ENCODE measurements around the gene HEATR5A.
"Not testable (repeated sequence)": the region's sequence is repeated elsewhere in the genome, so short reads cannot be mapped to it uniquely, and the experiment has no call there.

The HEATR5A gene

GRCh38 chr14:31283153-31283552, 137.2 kb downstream of the HEATR5A start:
- no peak for DNase-seq (ENCODE audit: low read depth)

DNA sequence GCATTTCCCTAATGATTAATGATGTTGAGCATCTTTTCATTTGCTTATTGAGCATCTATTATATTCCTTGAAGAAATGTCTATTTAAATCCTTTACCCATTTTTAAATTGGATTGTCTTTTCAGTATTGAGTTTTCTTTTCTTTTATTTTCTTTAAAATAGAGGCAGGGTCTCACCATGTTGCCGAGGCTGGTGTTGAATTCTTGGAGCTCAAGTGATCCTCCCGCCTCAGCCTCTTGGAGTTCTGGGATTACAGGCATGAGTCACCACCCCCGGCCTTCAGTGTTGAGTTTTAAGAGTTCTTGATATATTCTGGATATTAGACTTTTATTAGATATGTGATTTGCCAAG, 139.5 kb downstream of the HEATR5A start:
- DNase-seq (ENCODE audit: low read depth), result no peak

- no peak for DNase-seq (ENCODE audit: low read depth)
Measured at GRCh38 chr14:31280132-31280870, 140.0 kb downstream of the HEATR5A start.

DNA sequence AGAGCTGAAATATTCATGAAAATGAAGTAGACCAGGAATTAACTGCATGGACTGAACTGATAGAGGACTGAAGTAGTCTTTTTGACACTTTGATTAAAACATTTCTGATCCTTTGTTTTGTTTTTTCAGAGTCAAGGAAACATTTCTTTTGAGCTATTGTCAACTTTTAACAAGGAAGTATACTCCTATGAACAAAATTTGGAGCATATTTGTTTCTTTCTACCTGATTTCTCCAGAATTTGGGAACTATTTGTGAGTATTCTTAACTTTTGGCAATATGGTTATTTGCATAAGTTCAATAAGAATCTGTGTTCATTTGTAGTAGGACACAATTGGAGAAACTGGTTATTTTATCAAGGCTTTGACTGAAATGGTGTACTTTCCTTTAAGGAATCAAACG, 141.5 kb downstream of the HEATR5A start:
- no peak for DNase-seq (ENCODE audit: low read depth)

GRCh38 chr14:31277085-31277484, 143.3 kb downstream of the HEATR5A start:
- DNase-seq (ENCODE audit: low read depth), result no peak

DNA sequence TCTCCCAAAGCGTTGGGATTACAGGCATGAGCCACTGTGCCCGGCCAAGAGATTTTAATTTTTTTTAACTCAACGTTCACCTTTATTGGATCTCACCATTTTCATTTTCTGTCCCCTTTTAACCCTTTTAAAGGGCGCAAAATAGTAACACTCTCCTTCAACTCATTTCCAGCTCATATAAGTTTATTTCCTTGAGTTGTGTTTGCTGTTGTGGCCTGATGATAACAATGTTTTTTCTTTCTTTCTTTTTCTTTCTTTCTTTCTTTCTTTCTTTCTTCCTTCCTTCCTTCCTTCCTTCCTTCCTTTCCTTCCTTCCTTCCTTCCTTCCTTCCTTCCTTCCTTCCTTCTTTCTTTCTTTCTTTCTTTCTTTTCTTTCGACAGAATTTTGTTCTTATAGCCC, 143.9 kb downstream of the HEATR5A start:
- not testable (repeated sequence) for DNase-seq (ENCODE audit: low read depth)

DNA sequence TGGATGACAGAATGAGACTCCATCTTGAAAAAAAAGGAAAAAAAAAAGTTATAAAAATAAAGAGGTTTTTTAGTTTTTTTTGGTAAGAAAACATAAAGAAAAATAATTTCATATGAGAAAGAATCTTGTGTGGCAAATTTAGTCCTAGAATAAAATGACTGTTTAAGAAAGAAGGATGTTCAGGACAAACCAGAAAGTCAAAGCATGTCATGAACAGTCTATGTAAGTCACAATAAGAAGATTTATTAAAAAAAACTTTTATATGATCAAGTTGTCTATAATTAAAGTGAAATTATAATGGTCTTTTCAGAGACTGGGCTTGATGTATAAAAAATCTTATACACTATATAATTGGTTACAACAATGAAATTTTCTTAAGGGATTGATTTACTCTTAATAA, 144.6 kb downstream of the HEATR5A start:
- DNase-seq (ENCODE audit: low read depth), result no peak

DNA sequence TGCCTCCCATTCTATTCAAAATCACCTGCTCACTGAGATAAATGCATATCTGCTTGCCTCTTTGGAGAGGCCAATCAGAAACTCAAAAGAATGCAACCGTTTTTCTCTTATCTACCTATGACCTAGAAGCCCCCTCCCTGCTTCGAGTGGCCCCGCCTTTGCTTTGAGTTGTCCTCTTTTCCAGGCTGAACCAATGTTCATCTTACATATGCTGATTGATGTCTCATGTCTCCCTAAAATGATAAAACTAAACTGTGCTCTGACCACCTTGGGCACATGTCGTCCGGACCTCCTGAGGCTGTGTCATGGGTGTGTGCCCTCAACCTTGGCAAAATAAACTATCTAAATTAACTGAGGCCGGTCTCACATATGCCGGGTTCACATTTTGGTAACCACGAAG, 148.7 kb downstream of the HEATR5A start:
- DNase-seq (ENCODE audit: low read depth), result no peak

GRCh38 chr14:31270196-31270772, 150.1 kb downstream of the HEATR5A start:
- DNase-seq (ENCODE audit: low read depth), result no peak

- no peak for DNase-seq (ENCODE audit: low read depth)
Measured at GRCh38 chr14:31269634-31270195, 150.6 kb downstream of the HEATR5A start.

DNA sequence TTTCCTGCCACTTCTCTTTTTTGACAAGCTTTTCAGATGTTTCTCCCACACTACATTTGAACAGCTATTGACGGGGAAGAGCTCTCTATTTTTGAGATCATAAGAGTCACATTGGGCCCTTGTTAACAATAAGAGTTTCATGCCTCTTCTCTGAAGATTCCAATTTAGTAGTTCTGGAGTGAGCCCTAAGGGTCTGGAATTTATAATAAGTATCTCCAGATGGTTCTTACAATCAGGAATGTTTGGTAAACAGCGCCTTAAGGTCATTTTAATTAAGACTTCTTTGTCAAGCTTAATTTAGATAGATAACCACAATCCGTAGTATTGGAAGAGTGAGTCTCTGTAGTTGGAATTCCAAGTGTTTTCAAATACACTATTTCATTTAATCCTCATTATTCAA, 152.1 kb downstream of the HEATR5A start:
- DNase-seq (ENCODE audit: low read depth), result no peak

GRCh38 chr14:31266437-31267331, 153.7 kb downstream of the HEATR5A start:
- no peak for DNase-seq (ENCODE audit: low read depth)

DNA sequence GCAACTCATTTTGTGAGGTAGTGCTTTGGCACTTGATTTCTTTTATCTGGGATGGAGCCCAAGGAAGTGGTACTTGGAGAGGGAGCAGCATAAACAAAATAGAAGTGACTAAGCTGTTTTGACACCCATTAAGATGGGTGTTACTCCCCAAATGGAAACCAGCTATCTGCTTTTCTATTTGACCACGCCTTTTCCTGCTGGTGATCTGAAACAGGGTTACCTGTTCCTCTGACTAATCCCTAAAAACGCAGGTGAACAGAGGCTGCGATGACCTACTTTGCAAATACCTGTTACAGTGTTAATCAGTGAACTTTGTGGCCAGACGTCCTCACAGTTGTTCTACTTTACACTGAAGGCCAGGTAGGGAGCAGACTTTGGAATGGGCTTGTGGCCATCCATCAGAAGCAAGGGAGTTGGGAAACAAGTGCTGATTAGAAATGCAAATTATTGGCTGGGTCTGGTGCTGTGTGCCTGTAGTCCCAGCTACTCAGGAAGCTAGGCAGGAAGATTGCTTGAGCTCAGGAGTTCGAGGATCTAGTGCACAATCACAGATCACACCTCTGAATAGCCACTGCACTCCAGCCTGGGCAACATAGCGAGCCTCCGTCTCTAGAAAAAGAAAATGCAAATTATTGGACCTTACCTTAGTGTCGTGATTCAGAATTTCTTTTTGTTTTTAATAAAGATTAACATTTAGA, 154.5 kb downstream of the HEATR5A start:
- no peak for DNase-seq (ENCODE audit: low read depth)

- no peak for DNase-seq (ENCODE audit: low read depth)
Measured at GRCh38 chr14:31263485-31264133, 156.7 kb downstream of the HEATR5A start.

- DNase-seq (ENCODE audit: low read depth), result no peak
Measured at GRCh38 chr14:31261859-31262731, 158.3 kb downstream of the HEATR5A start.

GRCh38 chr14:31261523-31261858, 158.9 kb downstream of the HEATR5A start:
- no peak for DNase-seq (ENCODE audit: low read depth)

DNA sequence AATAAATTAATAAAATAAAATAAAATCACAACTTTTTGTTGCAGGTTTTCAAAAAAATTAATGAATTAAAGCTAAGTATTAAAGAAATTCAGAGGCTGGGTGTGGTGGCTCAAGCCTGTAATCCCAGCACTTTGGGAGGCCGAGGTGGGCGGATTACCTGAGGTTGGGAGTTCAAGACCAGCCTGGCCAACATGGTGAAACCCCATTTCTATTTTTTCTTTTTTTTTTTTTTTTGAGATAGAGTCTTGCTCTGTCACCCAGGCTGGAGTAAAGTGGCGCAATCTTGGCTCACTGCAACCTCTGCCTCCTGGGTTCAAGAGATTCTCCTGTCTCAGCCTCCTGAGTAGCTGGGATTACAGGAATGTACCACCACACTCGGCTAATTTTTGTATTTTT, 161.3 kb downstream of the HEATR5A start:
- DNase-seq (ENCODE audit: low read depth), result not testable (repeated sequence)

DNA sequence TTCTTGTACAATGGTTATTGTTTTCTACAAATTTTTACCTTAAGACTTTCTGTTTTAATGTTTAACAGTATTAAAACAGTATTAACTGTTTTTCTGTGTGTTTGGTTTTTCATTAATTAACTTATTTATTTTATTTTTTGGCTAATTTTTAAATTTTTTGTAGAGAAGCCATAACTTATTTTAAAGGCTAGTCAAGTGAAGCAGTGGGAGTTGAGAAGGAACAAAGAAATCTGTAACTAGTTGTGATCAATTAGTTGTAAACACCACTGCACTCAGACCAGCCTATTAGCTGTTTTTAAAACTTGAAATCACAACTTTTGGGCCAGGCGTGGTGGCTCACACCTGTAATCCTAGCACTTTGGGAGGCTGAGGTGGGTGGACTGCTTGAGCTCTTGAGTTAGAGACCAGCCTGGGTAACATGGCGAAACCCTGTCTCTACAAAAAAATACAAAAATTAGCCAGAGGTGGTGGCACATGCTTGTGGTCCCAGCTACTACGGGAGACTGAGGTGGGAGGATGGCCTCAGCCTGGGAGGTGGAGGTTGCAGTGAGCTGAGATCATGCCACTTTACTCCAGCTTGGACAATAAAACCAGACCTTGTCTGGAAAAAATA, 161.8 kb downstream of the HEATR5A start:
- no peak for DNase-seq (ENCODE audit: low read depth)

DNA sequence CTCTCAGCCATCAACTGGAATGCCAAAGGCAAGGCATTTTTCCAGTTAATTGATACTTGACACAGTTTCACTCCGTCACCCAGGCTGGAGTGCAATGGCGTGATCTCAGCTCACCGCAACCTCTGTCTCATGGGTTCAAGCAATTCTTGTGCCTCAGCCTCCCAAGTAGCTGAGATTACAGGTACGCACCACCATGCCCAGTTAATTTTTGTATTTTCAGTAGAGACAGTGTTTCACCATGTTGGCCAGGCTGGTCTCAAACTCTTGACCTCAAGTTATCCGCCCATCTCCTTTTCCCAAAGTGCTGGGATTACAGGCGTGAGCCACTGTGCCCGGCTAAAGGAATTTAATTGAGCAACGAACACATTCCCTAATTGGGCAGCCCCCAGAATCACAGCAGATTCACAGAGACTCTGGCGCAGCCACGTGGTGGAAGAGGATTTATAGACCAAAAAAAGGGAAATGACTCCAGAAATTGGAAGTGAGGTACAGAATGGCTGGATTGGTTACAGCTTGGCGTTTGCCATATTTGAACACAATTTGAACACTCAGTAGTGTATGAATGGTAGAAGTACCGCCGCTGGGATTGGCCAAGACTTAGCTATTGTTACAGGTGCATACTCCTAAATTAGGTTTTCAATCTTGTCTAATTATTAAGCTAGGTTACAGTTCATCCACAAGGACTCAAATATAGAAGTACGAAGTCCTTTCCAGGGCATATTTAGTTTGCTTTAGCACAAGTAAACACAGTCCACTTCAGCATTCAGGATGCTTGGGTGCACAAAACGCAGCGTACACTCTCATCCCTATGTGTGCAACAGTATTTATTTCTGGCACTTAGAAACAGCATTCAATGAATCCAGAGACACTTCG, 162.6 kb downstream of the HEATR5A start:
- not testable (repeated sequence) for DNase-seq (ENCODE audit: low read depth)

All from activated T-cell treated with anti-CD3 and anti-CD28 coated beads for 1 hour (primary cell).